IMR-90 (cell line): ENCODE data around the gene SLC16A9. TPM values are rescaled to one million over a fixed set of nuclear protein-coding genes. Genes with fewer than 3 reads are reported as not detected.

ENCODE experiments used
- ATAC-seq: fragments of 200-7000 bp; cut with Tn5 transposase; 2 replicates; pipeline ENCODE4 v1.9.1; 2020; ENCODE audit warnings: low read depth, mild to moderate bottlenecking, moderate library complexity
- BruUV-seq: library from RNA; stranded (reverse); fragments of 400-500 nt; replicated peaks from 2 replicates; lab custom pipeline; 2021; lab: Mats Ljungman, UMichigan
- CTCF ChIA-PET: fragments of 300-600 bp; formaldehyde crosslinking; extraction: SDS; loops from one replicate; lab custom pipeline; 2021; ENCODE audit warnings: antibody characterized with exemption; lab: Yijun Ruan, JAX
- POLR2A ChIA-PET: fragments of 300-600 bp; sonication (Branson Sonifier 250); formaldehyde crosslinking; loops from one replicate; lab custom pipeline; 2022; ENCODE audit warnings: antibody characterized with exemption; ENCODE audit not compliant: unreplicated experiment; lab: Charles Lee
- DNase-seq: peaks from one replicate; pipeline ENCODE4 v3.0.0; 2013
- H2AFZ ChIP-seq: replicated peaks from 2 replicates; pipeline ENCODE3; 2013; ENCODE audit warnings: low read length, mild to moderate bottlenecking; ENCODE audit not compliant: poor library complexity
- H2AK5ac ChIP-seq: 2 replicates; pipeline ENCODE4 v1.6.1; 2013; ENCODE audit warnings: low read depth, low read length, inconsistent platforms
- H2AK9ac ChIP-seq: replicated peaks from 2 replicates; pipeline ENCODE3; 2013; ENCODE audit warnings: mild to moderate bottlenecking, low read depth, low read length, moderate library complexity; ENCODE audit not compliant: poor library complexity
- H2BK120ac ChIP-seq: 2 replicates; pipeline ENCODE4 v1.6.1; 2013; ENCODE audit warnings: low read depth, low read length, inconsistent platforms
- H2BK15ac ChIP-seq: 3 replicates; pipeline ENCODE4 v1.6.1; 2013; ENCODE audit warnings: low read depth, low read length, inconsistent platforms
- H2BK20ac ChIP-seq: 2 replicates; pipeline ENCODE4 v1.6.1; 2013; ENCODE audit warnings: low read depth, mild to moderate bottlenecking, inconsistent platforms, low read length, moderate library complexity
- H2BK5ac ChIP-seq: 2 replicates; pipeline ENCODE4 v1.6.1; 2013; ENCODE audit warnings: mild to moderate bottlenecking, low read depth, low read length, inconsistent platforms; ENCODE audit not compliant: poor library complexity, severe bottlenecking
- H3K14ac ChIP-seq: replicated peaks from 2 replicates; pipeline ENCODE4 v1.6.1; 2013; ENCODE audit warnings: low read depth, low read length, inconsistent platforms
- H3K18ac ChIP-seq: 2 replicates; pipeline ENCODE4 v1.6.1; 2013; ENCODE audit warnings: low read depth, low read length, control low read depth
- H3K23ac ChIP-seq: 2 replicates; pipeline ENCODE4 v1.6.1; 2013; ENCODE audit warnings: low read depth, low read length, inconsistent platforms
- H3K27ac ChIP-seq: 2 replicates; pipeline ENCODE4 v1.5.1; 2013; ENCODE audit warnings: mild to moderate bottlenecking, control low read depth, low read length; ENCODE audit not compliant: insufficient read depth
- H3K27me3 ChIP-seq: 2 replicates; pipeline ENCODE4 v1.6.1; 2013; ENCODE audit warnings: low read length; ENCODE audit not compliant: control insufficient read depth, insufficient read depth
- H3K36me3 ChIP-seq: 2 replicates; pipeline ENCODE4 v1.6.1; 2013; ENCODE audit warnings: low read length, mixed read lengths; ENCODE audit not compliant: control insufficient read depth, insufficient read depth
- H3K4ac ChIP-seq: 2 replicates; pipeline ENCODE4 v1.6.1; 2013; ENCODE audit warnings: low read depth, low read length, inconsistent platforms
- H3K4me1 ChIP-seq: 2 replicates; pipeline ENCODE4 v1.6.1; 2013; ENCODE audit warnings: low read length, mixed read lengths; ENCODE audit not compliant: control insufficient read depth, insufficient read depth
- H3K4me2 ChIP-seq: 2 replicates; pipeline ENCODE4 v1.6.1; 2013; ENCODE audit warnings: low read depth, mild to moderate bottlenecking, control low read depth, low read length, moderate library complexity
- H3K4me3 ChIP-seq: 2 replicates; pipeline ENCODE4 v1.5.1; 2013; ENCODE audit warnings: low read depth, mild to moderate bottlenecking, control low read depth, low read length, moderate library complexity; ENCODE audit not compliant: insufficient read depth
- H3K56ac ChIP-seq: 2 replicates; pipeline ENCODE4 v1.6.1; 2013; ENCODE audit warnings: low read length, inconsistent platforms; ENCODE audit not compliant: insufficient read depth; ENCODE audit errors: extremely low read depth
- H3K79me1 ChIP-seq, 2 experiments: 2 replicates each; pipeline ENCODE4 v1.6.1; 2013; ENCODE audit warnings: low read length in 2 of 2, inconsistent platforms in 1 of 2, low read depth in 1 of 2
- H3K9ac ChIP-seq: 2 replicates; pipeline ENCODE4 v1.6.1; 2013; ENCODE audit warnings: low read depth, low read length, control low read depth
- H3K9me1 ChIP-seq: 2 replicates; pipeline ENCODE4 v1.6.1; 2013; ENCODE audit warnings: low read length, inconsistent platforms; ENCODE audit not compliant: insufficient read depth
- H3K9me3 ChIP-seq: 2 replicates; pipeline ENCODE4 v1.6.1; 2013; ENCODE audit warnings: low read length; ENCODE audit not compliant: control insufficient read depth, insufficient read depth
- H4K20me1 ChIP-seq: 2 replicates; pipeline ENCODE4 v1.6.1; 2013; ENCODE audit warnings: low read length, inconsistent platforms; ENCODE audit not compliant: insufficient read depth
- H4K5ac ChIP-seq: 2 replicates; pipeline ENCODE4 v1.6.1; 2013; ENCODE audit warnings: mild to moderate bottlenecking, low read depth, low read length, control low read depth
- H4K8ac ChIP-seq, 2 experiments: 2 replicates each; pipeline ENCODE4 v1.6.1; 2013; ENCODE audit warnings: low read depth in 2 of 2, low read length in 2 of 2, control low read depth in 1 of 2, inconsistent platforms in 1 of 2
- H4K91ac ChIP-seq: 2 replicates; pipeline ENCODE4 v1.6.1; 2013; ENCODE audit warnings: low read depth, low read length, inconsistent platforms; ENCODE audit not compliant: insufficient read depth
- BHLHE40 ChIP-seq: fragments of 150-350 bp; IDR thresholded peaks from 2 replicates; pipeline ENCODE4 v1.6.1; 2016; ENCODE audit warnings: mild to moderate bottlenecking, low read depth, low read length
- CEBPB ChIP-seq: IDR thresholded peaks from 2 replicates; pipeline ENCODE4 v1.6.1; 2012; ENCODE audit warnings: low read depth, low read length, improper control_type of control experiment
- CHD1 ChIP-seq: IDR thresholded peaks from 2 replicates; pipeline ENCODE4 v1.6.1; 2012; ENCODE audit warnings: low read depth, low read length, improper control_type of control experiment
- CTCF ChIP-seq: conservative IDR thresholded peaks from 2 replicates; pipeline ENCODE4 v1.5.1; 2012; ENCODE audit warnings: mild to moderate bottlenecking, low read depth, low read length, improper control_type of control experiment
- ELK1 ChIP-seq: fragments of 150-350 bp; IDR thresholded peaks from 2 replicates; pipeline ENCODE4 v1.6.1; 2016; ENCODE audit warnings: low read depth, mild to moderate bottlenecking, low read length, moderate library complexity, borderline replicate concordance
- FOS ChIP-seq: fragments of 150-350 bp; IDR thresholded peaks from 2 replicates; pipeline ENCODE4 v1.6.1; 2016; ENCODE audit warnings: low read depth, low read length
- MAZ ChIP-seq: IDR thresholded peaks from 2 replicates; pipeline ENCODE4 v1.6.1; 2012; ENCODE audit warnings: low read depth, mild to moderate bottlenecking, low read length, improper control_type of control experiment, moderate library complexity, borderline replicate concordance
- NFE2L2 ChIP-seq: fragments of 150-350 bp; IDR thresholded peaks from 2 replicates; pipeline ENCODE4 v1.6.1; 2016; ENCODE audit warnings: low read depth, mild to moderate bottlenecking, low read length
- RCOR1 ChIP-seq: IDR thresholded peaks from 2 replicates; pipeline ENCODE4 v1.6.1; 2012; ENCODE audit warnings: mild to moderate bottlenecking, low read length, improper control_type of control experiment; ENCODE audit not compliant: insufficient replicate concordance
- RFX5 ChIP-seq: IDR thresholded peaks from 2 replicates; pipeline ENCODE4 v1.8.0; 2012; ENCODE audit warnings: low read depth, mild to moderate bottlenecking, low read length, moderate library complexity
- SMC3 ChIP-seq: fragments of 150-350 bp; IDR thresholded peaks from 2 replicates; pipeline ENCODE4 v1.6.1; 2016; ENCODE audit warnings: low read depth, mild to moderate bottlenecking, antibody characterized with exemption, low read length, moderate library complexity
- USF2 ChIP-seq: fragments of 150-350 bp; IDR thresholded peaks from 2 replicates; pipeline ENCODE4 v1.6.1; 2017; ENCODE audit warnings: mild to moderate bottlenecking, antibody characterized with exemption, low read length, low read depth
- WGBS, 2 experiments: methylation state at CpG; one replicate each; pipeline versions ENCODE4 v1.1.5 to v1.1.7; 2013; ENCODE audit warnings: missing lambda C conversion rate in 2 of 2; ENCODE audit not compliant: insufficient read length in 1 of 2; ENCODE audit errors: extremely low coverage in 2 of 2; 5-methylcytosine and 5-hydroxymethylcytosine counted together
- dilution Hi-C: fragments of 300-500 bp; cut with HindIII; formaldehyde crosslinking; loops from one replicate; pipeline ENCODE4 v1.14.3; 2018; ENCODE audit warnings: low sequenced_read_pairs; ENCODE audit not compliant: unreplicated experiment
- in situ Hi-C: fragments of 300-500 bp; cut with MboI; formaldehyde crosslinking; loops from 3 replicates; pipeline ENCODE4 v1.14.3; 2019; ENCODE audit warnings: low sequenced_read_pairs, inconsistent platforms, mixed read lengths
- intact Hi-C: fragments of 100-400 bp; cut with micrococcal nuclease; formaldehyde crosslinking; loops from 2 replicates; pipeline ENCODE4 v1.10.0; 2022
- polyA plus RNA-seq, 3 experiments: library from polyadenylated mRNA; depleted of rRNA; stranded (reverse); fragments of >200 nt; gene quantifications; 2 replicates each; pipeline ENCODE4 v1.2.3, GENCODE V29; 2012; ENCODE audit warnings: low replicate concordance in 1 of 3
- total RNA-seq: library from RNA; depleted of rRNA; stranded (reverse); fragments of >200 nt; gene quantifications from 2 replicates; pipeline ENCODE4 v1.2.3, GENCODE V29; 2012

Gene SLC16A9
- total and polyA plus RNA-seq, 2 of the 4 experiments (the other 2 are of a cell fraction), result 0.18 to 0.26 TPM

DNA sequence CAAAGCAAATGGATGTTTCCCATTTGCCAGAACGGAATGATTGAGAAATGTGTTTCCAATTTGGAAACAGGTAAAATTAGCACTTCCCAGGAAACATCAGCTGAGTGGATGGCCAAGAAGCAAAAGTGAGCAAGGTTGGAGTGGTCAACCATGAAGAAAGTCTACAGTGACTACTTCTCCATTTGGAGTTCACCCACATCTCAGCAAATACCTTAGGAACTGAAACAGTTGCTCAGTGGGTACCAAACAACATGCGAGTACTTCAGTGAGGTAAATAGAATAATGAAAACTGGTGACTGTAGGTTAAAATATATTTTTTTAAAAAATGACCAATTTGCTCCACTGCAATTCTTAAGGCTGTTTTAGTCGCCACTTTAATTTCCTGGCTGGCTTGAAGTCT lies 57.7 kb downstream of the SLC16A9 start:
- ChIA-PET CTCF (no interaction called here), POLR2A (no interaction called here)
- no peak overlapping the region for H4K5ac ChIP-seq
- no peak overlapping the region for H2BK5ac ChIP-seq
- dilution Hi-C loops, result no loop called here
- no peaks in the 10 kb centered on the region for H3K4me1 ChIP-seq
- no peak overlapping the region for H2AK5ac ChIP-seq
- WGBS, 2 experiments, result no CpG with 5 or more reads among the region's 3 CpGs
- H3K56ac ChIP-seq, result no peak overlapping the region
- no peak overlapping the region for H2BK15ac ChIP-seq
- intact Hi-C loops, result no loop called here
- H2BK120ac ChIP-seq, result no peak overlapping the region
- H3K23ac ChIP-seq, result no peak overlapping the region
- in situ Hi-C loops, result no loop called here
- H3K14ac ChIP-seq, result no peak overlapping the region
- no peak overlapping the region for H3K9ac ChIP-seq
- H2AK9ac ChIP-seq, result no peak overlapping the region
- no peaks in the 10 kb centered on the region for H3K9me3 ChIP-seq
- no TSS peak for BruUV-seq
- no peak overlapping the region for H3K4ac ChIP-seq
- ATAC-seq, result no peak
- no peak overlapping the region for H2AFZ ChIP-seq
- TF ChIP-seq USF2, result no peak
- no peak for TF ChIP-seq CTCF
- TF ChIP-seq SMC3, result no peak
- TF ChIP-seq MAZ, result no peak
- no peak for TF ChIP-seq CEBPB
- no peak for TF ChIP-seq RCOR1
- no peak for TF ChIP-seq RFX5
- TF ChIP-seq ELK1, result no peak
- TF ChIP-seq BHLHE40, result no peak
- no peak for TF ChIP-seq NFE2L2
- no peak for TF ChIP-seq CHD1
- TF ChIP-seq FOS, result no peak
- no peaks in the 10 kb centered on the region for H4K20me1 ChIP-seq
- H3K9me1 ChIP-seq, result no peaks in the 10 kb centered on the region
- H4K91ac ChIP-seq, result no peak overlapping the region
- no peaks in the 10 kb centered on the region for H3K27me3 ChIP-seq
- no peak overlapping the region for H4K8ac ChIP-seq
- H3K36me3 ChIP-seq, result no peaks in the 10 kb centered on the region
- H3K18ac ChIP-seq, result no peak overlapping the region
- H3K4me2 ChIP-seq, result no peak overlapping the region
- H3K4me3 ChIP-seq, result no peak overlapping the region
- no peak overlapping the region for H3K27ac ChIP-seq
- DNase-seq, result no peak
- H3K79me1 ChIP-seq, result no peaks in the 10 kb centered on the region
- no peak overlapping the region for H2BK20ac ChIP-seq
